ENCODE measurements around the gene TPD52L2. TPM values are rescaled to one million over a fixed set of nuclear protein-coding genes. Genes with fewer than 3 reads are reported as not detected.

The TPD52L2 gene
- total RNA-seq, 1 experiment from 2014 or later = 293 TPM

DNA sequence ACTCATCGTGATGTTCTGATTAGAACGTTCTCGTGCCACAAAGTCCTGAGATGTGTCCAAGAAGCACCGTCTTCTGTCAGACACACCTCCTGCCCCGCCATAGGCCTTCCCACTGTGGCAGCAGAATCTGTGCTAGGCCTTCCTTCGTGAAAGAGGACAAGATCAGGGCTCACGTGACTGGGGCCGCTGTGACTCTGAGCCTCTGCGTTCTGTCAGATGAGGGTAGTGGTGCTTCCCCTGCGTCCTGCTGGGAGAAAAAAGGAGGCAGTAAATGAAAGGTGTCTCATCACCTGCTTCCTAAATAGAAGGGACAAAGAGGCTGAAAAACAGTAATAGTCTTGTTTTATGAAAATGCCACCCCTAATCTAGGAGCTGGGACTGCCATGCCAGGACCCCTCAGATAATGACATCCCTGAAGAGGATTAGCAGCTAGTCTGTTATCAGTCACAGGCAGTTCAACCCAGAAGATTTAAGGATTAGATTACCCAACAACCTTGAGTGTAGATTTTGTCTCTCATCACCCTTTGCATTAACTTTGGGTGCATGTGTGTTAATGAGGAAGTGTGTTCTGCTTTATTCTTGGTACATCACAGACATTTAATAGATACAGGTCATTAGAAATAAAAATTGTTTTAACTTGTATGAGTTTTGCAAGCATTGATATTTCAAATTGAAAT is 34.0 kb downstream of the TPD52L2 start:
- no peak for DNase-seq
- no peaks in the 10 kb centered on the region for H3K9me3 Mint-ChIP-seq (ENCODE audit: unreplicated experiment)
- peaks cover 27% of the 10 kb centered on the region for H3K4me1 Mint-ChIP-seq (ENCODE audit: low read depth, unreplicated experiment)
- intact Hi-C loops (cut with micrococcal nuclease; ENCODE audit: unreplicated experiment) = loop anchor here (10.0 kb wide), 2 partner anchors 166 to 274 kb away; partner anchors contain the start of genes GMEB2 and TCEA2
- Histone ChIP-seq H3K4me3 (ENCODE audit: low read depth, low read length) (no peak overlapping the region), H3K27me3 (replicated peaks; ENCODE audit: control insufficient read depth, insufficient read depth, low read length) (no peaks in the 10 kb centered on the region), H3K9me3 (no peaks in the 10 kb centered on the region), H3K4me1 (peaks cover 17% of the 10 kb centered on the region), H3K36me3 (ENCODE audit: control insufficient read depth, insufficient read depth, low read length) (peaks cover 4% of the 10 kb centered on the region)
- H3K4me3 Mint-ChIP-seq (ENCODE audit: unreplicated experiment) = no peak overlapping the region
- H3K36me3 Mint-ChIP-seq (ENCODE audit: insufficient read depth, unreplicated experiment) = peaks cover 64% of the 10 kb centered on the region
- ChIA-PET POLR2A (no interaction called here), CTCF (no interaction called here)
- TF ChIP-seq, protein P1, sequence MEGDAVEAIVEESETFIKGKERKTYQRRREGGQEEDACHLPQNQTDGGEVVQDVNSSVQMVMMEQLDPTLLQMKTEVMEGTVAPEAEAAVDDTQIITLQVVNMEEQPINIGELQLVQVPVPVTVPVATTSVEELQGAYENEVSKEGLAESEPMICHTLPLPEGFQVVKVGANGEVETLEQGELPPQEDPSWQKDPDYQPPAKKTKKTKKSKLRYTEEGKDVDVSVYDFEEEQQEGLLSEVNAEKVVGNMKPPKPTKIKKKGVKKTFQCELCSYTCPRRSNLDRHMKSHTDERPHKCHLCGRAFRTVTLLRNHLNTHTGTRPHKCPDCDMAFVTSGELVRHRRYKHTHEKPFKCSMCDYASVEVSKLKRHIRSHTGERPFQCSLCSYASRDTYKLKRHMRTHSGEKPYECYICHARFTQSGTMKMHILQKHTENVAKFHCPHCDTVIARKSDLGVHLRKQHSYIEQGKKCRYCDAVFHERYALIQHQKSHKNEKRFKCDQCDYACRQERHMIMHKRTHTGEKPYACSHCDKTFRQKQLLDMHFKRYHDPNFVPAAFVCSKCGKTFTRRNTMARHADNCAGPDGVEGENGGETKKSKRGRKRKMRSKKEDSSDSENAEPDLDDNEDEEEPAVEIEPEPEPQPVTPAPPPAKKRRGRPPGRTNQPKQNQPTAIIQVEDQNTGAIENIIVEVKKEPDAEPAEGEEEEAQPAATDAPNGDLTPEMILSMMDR (IDR thresholded peaks at IDR 0.05; ENCODE audit: insufficient read depth in 1 of 2, low read depth in 1 of 2, low read length in 1 of 2, severe bottlenecking in 1 of 2, unreplicated experiment in 1 of 2) = no peak
- no peak overlapping the region for H3K27ac Mint-ChIP-seq (ENCODE audit: unreplicated experiment)
- no peaks in the 10 kb centered on the region for H3K27me3 Mint-ChIP-seq (ENCODE audit: insufficient read depth, unreplicated experiment)
- BruUV-seq (replicated peaks) = no TSS peak

DNA sequence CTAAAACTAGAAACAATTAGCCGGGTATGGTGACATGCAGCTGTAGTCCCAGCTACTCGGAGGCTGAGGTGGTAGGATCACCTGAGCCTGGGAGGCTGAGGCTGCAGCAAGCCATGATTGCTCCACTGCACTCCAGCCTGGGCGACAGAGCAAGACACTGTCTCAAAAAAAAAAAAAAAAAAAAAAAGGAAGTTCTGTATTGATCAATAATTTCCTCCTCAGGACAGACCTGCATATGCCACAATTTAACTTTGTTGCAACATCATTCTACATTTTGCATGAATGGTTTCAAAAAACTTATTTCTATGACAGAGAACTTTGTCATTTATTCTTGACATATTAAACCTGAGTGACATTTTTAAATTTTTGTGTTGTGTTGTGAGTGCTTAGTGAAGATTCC is 35.3 kb downstream of the TPD52L2 start:
- Mint-ChIP-seq H3K36me3 (ENCODE audit: insufficient read depth, unreplicated experiment) (peaks cover 68% of the 10 kb centered on the region), H3K27ac (ENCODE audit: unreplicated experiment) (peak overlapping the region; percentile 32), H3K4me3 (ENCODE audit: unreplicated experiment) (no peak overlapping the region), H3K9me3 (ENCODE audit: unreplicated experiment) (no peaks in the 10 kb centered on the region), H3K4me1 (ENCODE audit: low read depth, unreplicated experiment) (peaks cover 31% of the 10 kb centered on the region), H3K27me3 (ENCODE audit: insufficient read depth, unreplicated experiment) (no peaks in the 10 kb centered on the region)
- Histone ChIP-seq H3K9me3 (no peaks in the 10 kb centered on the region), H3K4me3 (ENCODE audit: low read depth, low read length) (no peak overlapping the region), H3K4me1 (peaks cover 16% of the 10 kb centered on the region), H3K27me3 (replicated peaks; ENCODE audit: control insufficient read depth, insufficient read depth, low read length) (no peaks in the 10 kb centered on the region), H3K36me3 (ENCODE audit: control insufficient read depth, insufficient read depth, low read length) (peaks cover 4% of the 10 kb centered on the region)
- intact Hi-C loops (cut with micrococcal nuclease; ENCODE audit: unreplicated experiment) = no loop called here
- BruUV-seq (replicated peaks) = no TSS peak
- ChIA-PET POLR2A (interaction anchor here (0.6 kb wide), 1 partner anchor 22 kb away, joined by 3 read pairs; no protein-coding TSS in a partner anchor), CTCF (no interaction called here)
- TF ChIP-seq, protein P1 (IDR thresholded peaks at IDR 0.05; ENCODE audit: insufficient read depth in 1 of 2, low read depth in 1 of 2, low read length in 1 of 2, severe bottlenecking in 1 of 2, unreplicated experiment in 1 of 2) = no peak
- DNase-seq = no peak

DNA sequence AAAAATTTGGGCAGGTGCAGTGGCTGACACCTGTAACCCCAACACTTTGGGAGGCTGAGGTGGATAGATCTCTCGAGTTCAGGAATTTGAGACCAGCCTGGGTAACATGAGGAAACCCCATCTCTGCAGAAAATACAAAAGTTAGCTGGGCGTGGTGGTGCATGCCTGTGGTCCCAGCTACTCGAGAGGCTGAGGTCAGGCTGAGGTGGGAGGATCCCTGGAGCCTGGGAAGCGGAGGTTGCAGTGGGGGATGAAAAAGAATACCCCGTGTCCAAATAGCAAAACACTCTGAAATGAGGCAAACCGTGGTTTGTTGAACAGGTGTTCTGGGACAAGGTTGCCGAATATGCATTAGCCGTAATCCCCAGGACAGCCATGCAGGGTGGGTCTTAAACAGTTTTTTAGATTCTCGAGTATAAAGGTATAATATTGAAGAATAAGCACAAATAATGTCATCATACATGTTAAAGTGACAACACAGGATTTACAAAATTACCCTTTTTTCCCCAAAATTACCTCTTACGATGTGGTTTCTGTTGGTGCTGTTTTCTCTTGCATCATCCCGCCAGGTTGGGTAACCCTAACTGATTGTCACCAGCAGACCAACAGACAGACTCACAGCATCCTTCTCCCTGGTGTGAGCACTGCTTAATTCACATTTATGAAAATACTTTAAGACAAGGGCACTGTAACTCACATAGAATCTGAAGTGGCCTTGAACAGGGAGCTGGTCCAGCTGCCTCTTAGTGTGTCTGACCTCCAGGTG is 38.9 kb downstream of the TPD52L2 start:
- Mint-ChIP-seq H3K9me3 (ENCODE audit: unreplicated experiment) (no peaks in the 10 kb centered on the region), H3K4me1 (ENCODE audit: low read depth, unreplicated experiment) (peaks cover 26% of the 10 kb centered on the region), H3K27me3 (ENCODE audit: insufficient read depth, unreplicated experiment) (no peaks in the 10 kb centered on the region), H3K27ac (ENCODE audit: unreplicated experiment) (peak overlapping the region; percentile 39), H3K36me3 (ENCODE audit: insufficient read depth, unreplicated experiment) (peaks cover 61% of the 10 kb centered on the region), H3K4me3 (ENCODE audit: unreplicated experiment) (no peak overlapping the region)
- H3K36me3 ChIP-seq (ENCODE audit: control insufficient read depth, insufficient read depth, low read length) = peaks cover 4% of the 10 kb centered on the region
- H3K9me3 ChIP-seq = no peaks in the 10 kb centered on the region
- H3K4me1 ChIP-seq = peaks cover 23% of the 10 kb centered on the region
- DNase-seq = no peak
- ChIA-PET CTCF (no interaction called here), POLR2A (interaction anchor here (1.4 kb wide), 1 partner anchor 39 kb away, joined by 4 read pairs; the partner anchor contains the start of gene TPD52L2)
- H3K27me3 ChIP-seq (replicated peaks; ENCODE audit: control insufficient read depth, insufficient read depth, low read length) = no peaks in the 10 kb centered on the region
- TF ChIP-seq, protein P1 (IDR thresholded peaks at IDR 0.05; ENCODE audit: insufficient read depth in 1 of 2, low read depth in 1 of 2, low read length in 1 of 2, severe bottlenecking in 1 of 2, unreplicated experiment in 1 of 2) = no peak
- H3K4me3 ChIP-seq (ENCODE audit: low read depth, low read length) = no peak overlapping the region
- intact Hi-C loops (cut with micrococcal nuclease; ENCODE audit: unreplicated experiment) = no loop called here
- no TSS peak for BruUV-seq (replicated peaks)
